HCT116 (cell line): Measurements from ENCODE around the gene LPA.
"Not testable (repeated sequence)": the region's sequence is repeated elsewhere in the genome, so short reads cannot be mapped to it uniquely, and the experiment has no call there.

Experiments used
- CEBPB ChIP-seq: IDR thresholded peaks from 2 replicates; pipeline ENCODE4 v1.6.1; 2012; ENCODE audit warnings: low read depth
- POLR2A ChIP-seq: IDR thresholded peaks from 2 replicates; pipeline ENCODE4 v1.7.0; 2011; ENCODE audit warnings: borderline replicate concordance; ENCODE audit not compliant: insufficient read depth, insufficient read length; ENCODE audit errors: extremely low read depth
- SIN3A ChIP-seq: IDR thresholded peaks from 2 replicates; pipeline ENCODE4 v1.6.1; 2012; ENCODE audit warnings: low read depth
- TF ChIP-seq, protein P1 (sequence below), 3 experiments: fragments of 200-600 bp in 1 of 3; sonication (generic) in 1 of 3; IDR thresholded peaks in 2 of 3; conservative IDR thresholded peaks in 1 of 3; 2 replicates each; pipeline ENCODE4 v1.5.1; 2012 to 2017; ENCODE audit warnings: low read depth in 2 of 3, low read length in 2 of 3, antibody characterized with exemption in 1 of 3, borderline replicate concordance in 1 of 3, control low read depth in 1 of 3, mild to moderate bottlenecking in 1 of 3, mixed read lengths in 1 of 3, mixed run types in 1 of 3, moderate library complexity in 1 of 3; ENCODE audit not compliant: insufficient read depth in 1 of 3

- TF ChIP-seq SIN3A, POLR2A, CEBPB: not testable (repeated sequence)
- TF ChIP-seq, protein P1, sequence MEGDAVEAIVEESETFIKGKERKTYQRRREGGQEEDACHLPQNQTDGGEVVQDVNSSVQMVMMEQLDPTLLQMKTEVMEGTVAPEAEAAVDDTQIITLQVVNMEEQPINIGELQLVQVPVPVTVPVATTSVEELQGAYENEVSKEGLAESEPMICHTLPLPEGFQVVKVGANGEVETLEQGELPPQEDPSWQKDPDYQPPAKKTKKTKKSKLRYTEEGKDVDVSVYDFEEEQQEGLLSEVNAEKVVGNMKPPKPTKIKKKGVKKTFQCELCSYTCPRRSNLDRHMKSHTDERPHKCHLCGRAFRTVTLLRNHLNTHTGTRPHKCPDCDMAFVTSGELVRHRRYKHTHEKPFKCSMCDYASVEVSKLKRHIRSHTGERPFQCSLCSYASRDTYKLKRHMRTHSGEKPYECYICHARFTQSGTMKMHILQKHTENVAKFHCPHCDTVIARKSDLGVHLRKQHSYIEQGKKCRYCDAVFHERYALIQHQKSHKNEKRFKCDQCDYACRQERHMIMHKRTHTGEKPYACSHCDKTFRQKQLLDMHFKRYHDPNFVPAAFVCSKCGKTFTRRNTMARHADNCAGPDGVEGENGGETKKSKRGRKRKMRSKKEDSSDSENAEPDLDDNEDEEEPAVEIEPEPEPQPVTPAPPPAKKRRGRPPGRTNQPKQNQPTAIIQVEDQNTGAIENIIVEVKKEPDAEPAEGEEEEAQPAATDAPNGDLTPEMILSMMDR (IDR thresholded peaks at IDR 0.05 in 2 of 3, conservative IDR thresholded peaks at IDR 0.05 in 1 of 3; ENCODE audit: borderline replicate concordance in 1 of 3, insufficient read depth in 1 of 3, low read depth in 2 of 3, low read length in 2 of 3): not testable (repeated sequence)
These were observed 12.3 kb upstream of the LPA start for GRCh38 chr6:160676418-160676817.
